GM18517 (cell line): ENCODE data around the gene KCTD16.

ENCODE experiments used
- ATAC-seq: cut with Tn5 transposase; IDR thresholded peaks from one replicate; pipeline ENCODE4 v1.9.1; 2021; ENCODE audit warnings: mild to moderate bottlenecking, moderate library complexity; ENCODE audit not compliant: unreplicated experiment

The KCTD16 gene

DNA sequence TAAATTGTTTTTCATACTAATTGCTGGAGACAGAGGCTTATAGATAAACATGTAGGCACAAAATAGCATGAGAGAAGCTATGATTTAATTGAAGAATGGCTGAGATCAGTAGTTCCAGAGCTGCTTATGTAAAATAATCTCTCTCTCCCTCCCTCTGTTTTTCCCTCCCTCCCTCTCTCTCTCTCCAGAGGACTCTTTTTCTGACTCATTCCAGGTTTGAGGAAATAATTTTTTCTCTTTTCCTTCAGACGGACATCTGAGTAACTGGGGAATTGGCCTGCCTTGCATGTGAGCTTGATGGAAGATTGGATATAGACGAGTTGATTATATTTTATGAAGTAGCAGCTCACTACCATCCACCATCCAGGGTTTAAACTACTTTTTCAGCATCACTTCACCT, 35.5 kb downstream of the KCTD16 start:
- no peak for ATAC-seq

DNA sequence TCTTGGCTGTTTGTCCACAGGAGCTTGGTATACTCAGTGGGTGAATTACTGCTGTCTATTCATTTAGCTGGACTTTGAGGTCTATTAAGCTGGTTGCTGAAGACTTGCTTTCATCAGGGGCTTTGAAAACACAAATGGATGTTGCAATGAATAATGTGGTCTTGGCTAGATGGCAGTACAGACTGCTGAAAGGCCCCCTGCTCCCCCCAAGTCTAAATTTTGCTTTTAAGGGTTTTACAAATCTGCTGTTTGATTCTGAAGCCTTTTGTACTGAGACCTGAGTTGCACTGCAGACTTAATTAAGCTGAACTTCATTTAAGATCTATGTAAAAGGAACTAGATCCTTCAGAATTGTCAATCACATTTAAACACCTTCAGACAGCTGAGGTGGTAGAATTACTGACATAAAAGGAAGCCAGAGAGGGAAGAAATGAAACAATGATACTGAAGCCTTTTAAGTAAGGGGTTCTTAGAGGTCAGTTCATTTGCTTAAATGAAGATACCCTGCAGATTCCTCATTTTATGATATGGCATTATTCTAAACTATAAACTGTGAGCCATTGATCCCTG, 37.3 kb downstream of the KCTD16 start:
- ATAC-seq = no peak

DNA sequence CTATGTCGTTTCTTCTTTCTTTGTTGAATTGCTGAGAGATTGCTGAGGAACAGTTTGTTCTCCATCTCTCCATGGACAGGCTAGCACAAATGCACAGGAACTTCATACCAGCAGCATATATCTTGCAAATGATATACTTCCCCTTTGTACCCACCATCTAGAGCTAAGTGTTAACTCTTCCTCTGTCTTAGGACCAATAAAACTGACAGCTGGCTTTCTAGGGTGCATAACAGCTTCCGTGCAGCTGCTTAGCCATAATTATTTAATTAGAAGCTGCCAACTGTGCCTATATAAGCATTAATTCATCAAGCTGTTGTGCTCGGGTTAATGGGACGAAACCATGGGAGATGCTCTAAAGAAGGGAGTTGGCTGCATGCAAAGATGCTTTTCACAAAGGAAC, 38.7 kb downstream of the KCTD16 start:
- no peak for ATAC-seq

DNA sequence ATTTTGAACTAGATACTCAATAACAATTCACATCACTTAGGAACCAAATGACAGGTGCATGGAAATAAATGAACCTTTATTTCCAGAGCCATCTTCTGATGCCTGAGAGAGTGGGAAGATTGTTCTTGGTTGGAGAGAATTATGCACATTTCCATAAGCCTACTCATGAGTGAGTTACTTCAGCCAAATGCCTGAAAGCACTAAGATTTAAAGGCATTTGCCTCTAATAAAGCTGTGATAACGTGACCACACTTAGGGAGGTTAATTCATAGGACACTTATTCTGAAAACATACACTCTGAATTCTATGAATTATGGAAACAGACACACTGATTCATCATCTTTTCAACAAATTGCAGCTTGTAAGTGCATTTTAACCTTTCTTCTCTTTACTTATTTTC, 40.0 kb downstream of the KCTD16 start:
- ATAC-seq = no peak

DNA sequence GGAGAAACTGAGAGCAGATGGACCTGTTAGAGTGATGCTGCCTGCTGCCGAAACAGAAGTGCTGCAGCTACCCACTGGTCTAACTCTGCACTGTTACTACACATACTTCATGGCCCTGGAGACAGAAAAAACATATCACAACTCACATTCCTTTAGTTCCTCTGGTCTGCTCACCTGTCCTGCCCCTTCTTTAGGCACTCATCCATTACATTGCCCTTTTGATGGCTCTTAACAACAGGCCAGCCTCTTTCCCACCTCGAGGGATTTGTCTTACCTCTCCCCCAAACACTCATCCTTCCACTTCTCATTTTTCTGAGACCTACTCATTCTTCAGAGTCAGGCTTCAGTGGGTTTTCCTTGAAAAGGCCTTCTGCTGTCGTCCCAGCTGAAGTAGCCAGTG, 49.2 kb downstream of the KCTD16 start:
- ATAC-seq = no peak

DNA sequence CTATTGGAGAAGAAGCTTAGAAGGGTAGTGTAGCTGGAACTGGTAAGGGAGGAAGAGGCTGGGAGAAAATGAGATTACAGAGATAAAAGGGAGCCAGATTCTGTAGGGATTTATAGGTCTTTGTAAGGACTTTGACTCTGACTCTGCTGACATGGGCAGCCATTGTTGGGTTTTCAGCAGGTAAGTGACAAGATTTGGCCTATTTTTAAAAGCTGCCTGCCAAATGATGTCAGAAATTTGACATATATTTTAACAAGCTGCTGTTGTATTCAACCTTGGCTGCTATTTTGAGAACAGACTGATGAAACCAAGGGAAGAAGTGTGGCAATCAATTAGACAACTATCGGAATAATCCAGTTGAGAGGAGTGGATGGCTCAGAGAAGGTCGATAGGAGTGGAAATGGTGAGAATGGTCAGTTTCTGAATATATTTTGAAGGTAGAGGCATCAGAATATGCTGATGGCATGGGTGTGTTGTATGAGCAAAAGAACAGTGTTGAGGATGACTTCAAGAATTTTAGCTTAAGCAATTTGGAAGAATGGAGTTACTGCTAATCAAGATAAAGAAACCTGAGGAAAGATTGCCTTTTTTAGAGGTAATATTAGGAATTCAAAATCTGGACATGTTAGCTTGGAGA, 56.8 kb downstream of the KCTD16 start:
- ATAC-seq = no peak

DNA sequence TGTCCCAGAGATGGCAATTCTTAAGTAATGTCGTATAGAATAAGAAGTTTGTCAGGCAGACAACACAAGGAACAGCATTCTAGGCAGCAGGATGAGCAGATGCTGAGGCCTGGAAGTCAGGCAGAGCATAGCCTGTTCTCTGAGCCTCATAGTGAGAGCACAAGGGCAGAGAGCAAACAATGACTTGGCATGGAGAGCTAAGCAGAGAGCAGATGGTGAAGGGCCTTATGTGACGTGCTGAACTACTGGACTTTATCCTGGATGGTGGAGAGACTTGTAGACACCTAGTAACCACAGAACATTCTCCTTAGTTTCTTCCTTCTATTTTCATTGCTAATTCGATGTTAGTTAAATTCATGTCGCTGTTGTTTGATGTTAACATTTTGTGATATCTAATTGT, 60.1 kb downstream of the KCTD16 start:
- no peak for ATAC-seq

DNA sequence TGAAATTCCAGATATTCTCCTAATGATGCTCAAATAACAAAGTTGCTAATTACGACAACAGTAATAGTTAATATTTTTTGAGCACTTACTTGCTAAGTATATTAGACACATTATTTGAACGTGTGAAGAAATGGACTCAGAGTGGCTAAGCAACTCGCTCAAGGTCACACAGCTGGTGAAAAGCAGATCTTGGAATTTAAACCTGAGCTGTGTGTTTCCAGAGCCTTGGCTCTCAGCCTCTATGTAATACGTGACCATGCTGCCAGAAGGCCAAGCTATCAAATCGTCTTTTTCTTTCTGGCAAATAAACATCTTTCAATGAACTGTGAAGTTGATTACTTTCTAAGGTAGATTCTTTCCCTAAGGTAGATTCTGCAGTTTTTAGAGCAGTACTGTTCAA, 61.6 kb downstream of the KCTD16 start:
- no peak for ATAC-seq

DNA sequence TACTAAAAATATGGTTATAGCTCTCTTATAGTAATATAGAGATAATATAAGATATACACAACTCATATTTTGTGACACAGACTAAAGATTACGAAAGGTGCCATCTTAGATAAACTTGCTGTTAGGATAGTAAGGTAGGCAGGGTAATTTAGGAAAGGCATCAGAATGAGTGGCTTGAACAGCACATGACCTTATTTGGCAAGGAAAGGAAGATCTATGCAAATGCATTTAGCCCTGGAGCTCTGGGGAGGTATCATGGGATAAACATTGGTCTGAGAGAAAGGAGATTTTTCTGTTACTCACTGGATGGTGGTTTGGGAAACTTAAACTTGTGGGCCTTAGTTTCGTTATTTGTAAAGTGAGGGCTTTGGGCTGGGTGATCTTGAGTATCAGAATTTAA, 65.8 kb downstream of the KCTD16 start:
- ATAC-seq = no peak

DNA sequence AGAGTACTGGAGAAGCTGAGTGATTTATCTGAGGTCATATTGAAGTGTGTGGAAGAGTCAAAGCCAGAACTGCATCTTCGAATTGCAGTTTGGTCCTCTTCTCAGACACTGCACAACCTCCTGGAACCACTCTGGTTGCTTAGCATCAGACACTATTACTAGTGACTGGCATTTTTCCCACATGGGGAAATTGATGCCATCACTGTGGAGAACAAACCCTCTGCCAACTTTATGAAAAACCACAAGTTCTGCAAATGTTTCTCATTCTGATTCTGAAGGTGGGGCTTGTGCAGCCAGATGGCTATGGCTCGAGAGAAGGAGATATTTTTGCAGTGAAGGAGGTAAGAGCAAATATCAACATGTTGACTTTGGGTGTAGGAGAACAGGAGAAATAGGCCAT, 67.2 kb downstream of the KCTD16 start:
- no peak for ATAC-seq

DNA sequence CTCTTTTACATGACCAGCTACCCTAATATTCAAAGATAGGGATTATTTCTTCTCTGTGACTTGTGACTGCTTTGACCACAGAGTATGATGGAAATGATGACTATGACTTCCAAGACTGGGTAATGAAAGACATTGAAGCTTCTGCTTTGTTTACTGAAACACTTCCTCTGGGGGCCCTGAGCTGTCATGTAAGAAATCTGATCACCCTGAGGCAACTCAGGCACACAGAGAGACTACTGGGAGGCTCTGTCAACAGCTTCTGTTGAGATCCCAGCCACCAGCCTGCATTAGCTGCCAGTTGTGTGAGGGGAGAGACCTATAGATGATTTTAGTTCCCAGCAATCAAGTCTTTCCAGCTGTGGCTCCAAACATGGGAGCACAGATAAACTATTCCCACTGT, 76.5 kb downstream of the KCTD16 start:
- ATAC-seq = no peak

DNA sequence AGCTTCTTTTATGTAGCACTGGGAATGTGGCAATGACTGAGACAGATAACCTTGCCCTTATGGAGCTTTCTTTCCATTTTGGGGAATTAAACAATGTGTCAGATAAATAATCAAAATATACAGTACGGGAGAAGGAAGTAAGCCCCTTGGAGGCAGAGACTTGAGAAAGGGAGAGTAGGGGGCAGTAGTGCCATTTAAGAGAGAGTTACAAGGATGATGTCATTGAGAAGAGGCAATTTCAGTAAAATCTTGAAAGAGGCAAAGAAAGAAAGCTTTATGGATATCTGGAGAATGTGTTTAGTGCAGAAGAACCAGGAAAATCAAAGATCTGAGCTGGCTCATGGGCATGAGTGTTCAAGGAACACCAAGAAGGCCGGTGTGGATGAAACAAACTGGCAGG, 77.3 kb downstream of the KCTD16 start:
- no peak for ATAC-seq

DNA sequence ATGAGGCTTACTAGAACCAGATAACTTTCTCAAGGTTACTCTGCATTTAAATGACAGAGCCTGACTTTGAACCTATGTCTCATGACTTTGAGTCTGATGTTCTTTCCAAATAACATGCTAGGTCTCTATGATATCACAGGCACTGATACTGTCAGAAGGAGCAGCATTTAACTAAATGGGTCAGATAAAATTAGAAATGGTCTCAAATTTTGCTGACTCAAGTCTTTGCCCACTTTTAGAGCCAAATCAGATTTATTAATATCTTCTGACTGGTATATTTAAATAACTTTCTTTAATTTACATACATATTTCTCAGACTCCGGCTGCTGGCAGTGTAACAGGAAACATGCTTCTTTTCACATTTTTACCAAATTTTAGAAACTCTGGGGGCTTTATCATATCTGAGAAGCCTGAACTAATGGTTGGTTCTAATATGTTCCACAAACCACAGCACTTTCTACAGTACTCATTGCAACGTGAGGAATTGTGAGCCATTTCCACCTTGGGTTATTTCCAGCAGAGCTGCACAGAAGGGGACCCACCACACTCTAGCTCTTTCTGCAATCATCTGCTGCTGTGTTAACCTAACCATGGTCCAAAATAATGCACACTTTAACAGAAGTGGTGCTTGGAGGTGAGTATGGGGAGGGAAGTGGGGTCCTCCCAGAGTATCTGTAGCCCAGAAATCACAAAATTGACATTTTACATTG, 79.2 kb downstream of the KCTD16 start:
- ATAC-seq = no peak

DNA sequence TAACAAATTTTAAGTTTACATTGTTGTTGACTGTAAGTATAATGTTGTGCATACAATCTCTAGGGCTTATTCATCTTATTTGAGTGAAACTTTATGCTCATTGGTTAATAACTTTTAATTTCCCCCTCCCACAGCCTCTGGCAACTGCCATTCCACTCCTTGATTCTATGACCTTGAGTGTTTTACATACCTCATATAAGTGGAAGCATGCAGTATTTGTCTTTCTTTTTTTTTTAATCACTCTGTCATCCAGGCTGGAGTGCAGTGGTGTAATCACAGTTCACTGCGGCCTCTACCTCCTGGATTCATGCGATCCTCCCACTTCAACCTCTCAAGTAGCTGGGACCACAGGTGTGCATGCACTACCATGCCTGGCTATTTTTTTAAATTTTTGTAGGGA, 83.9 kb downstream of the KCTD16 start:
- ATAC-seq = no peak

DNA sequence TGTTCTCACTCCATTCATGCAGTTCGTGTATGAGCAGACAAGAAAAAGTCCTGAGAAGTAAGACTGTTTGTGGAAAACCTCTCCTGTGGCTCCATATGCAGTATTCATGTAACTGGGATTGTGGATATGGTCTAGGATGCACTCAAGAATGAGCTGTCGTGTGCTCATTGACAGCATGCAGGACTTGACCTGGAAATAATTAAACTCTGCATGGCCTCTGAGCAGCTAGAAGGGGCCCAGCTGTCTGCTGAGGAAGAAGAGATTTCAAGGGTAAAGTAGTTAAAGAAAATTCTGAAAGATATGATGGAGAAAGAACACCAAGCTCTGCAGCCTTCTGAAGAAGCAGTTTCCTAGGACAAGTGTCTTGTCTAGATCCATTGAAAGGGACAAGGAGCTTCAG, 89.4 kb downstream of the KCTD16 start:
- ATAC-seq = no peak

DNA sequence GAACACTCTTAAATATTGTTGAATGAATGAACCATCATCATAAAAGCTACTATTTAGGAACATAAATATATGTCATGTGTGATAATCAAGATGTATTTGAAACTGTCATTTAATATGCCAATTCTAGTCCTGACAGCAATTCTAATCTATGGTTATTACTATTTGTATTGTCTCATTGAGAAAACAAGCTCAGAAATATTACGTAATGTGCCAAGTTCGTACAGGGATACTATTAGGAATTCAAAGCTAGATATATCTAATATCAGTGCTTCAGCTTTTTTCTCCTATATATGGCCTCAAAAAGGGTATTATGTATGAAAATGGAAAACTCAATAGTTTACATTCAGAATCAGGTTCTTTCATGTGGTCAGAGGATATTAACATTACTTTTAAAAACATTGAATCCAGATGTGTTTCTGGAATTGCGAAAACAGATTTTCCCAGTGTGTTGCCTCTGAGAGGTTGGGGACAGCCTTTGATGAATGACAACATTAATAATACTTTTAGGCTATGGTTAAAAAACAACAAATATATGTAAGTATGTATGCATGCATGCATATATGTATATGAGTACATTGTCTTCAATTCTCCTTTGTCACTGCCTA, 95.1 kb downstream of the KCTD16 start:
- no peak for ATAC-seq

DNA sequence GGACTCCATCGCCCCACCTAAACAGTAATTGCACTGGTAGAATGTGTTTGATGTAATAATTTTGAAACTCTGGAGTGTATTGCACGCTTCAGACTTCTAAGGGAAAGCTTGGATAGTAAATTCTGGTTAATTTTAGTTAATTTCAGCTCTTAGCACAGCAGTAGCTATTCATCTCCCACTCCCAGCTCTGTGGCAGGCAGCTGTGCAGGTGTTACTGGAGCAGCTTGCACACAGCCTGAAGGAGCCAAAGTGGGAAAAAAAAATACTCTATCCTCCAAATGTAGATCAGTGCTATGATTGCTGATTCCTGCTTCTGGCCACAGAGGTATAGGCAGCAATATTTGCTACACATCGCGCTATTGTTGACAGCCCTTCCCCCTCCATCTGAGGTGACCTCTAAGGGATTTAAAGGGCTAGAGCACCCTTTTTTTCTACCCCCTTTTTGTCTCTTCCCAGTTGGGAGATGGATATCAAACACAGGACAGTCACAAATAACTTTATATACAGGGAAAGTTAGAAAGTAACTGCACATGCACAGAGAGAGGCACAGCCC, 97.4 kb downstream of the KCTD16 start:
- no peak for ATAC-seq

DNA sequence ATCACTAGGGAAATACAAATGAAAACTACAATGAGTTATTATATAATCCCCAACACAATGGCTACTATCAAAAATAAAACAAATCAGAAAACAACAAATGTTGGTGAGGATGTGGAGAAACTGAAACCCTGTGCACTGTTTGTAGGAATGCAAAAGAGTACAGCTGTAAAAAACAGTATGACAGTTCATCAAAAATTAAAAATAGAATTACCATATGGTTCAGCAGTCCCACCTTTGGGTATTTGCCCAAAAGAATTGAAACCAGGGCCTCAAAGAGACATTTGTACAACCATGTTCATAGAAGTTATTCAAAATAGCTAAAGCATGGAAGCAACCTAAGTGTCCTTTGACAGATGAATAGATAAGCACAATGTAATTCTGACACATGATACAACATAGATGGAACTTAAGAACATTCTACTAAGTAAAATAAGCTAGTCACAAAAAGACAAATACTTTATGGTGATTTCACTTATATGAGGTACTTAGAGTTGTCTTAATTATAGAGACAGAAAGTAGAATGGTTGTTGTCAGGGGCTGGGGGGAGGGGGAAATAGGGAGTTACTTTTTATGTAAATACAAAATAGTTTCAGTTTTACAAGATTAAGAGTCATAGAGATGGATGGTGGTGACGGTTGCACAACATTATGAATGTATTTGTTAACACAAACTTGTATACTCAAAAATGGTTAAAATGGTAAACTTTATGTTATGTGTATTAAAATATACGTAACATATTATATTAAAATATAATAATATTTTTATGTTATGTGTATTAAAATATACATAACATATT, 102.8 kb downstream of the KCTD16 start:
- no peak for ATAC-seq

DNA sequence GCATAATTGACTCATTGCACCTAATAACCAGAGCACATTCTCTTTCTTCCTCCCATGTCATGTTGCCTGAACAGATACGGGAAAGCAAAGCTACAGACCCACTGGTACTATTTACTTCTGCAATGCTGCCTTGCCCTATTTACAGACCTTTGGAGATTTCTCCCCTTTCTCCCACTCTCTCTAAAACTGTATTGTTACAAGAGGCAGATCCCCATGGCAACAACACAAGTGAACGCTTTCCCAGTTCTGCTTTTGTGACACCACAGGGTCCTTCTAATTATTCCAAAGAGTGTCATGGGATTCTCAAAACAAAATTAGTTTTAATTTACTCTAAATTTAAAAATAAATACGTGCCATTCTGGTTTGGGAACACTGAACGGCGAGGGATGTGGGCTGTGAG, 104.7 kb downstream of the KCTD16 start:
- no peak for ATAC-seq

DNA sequence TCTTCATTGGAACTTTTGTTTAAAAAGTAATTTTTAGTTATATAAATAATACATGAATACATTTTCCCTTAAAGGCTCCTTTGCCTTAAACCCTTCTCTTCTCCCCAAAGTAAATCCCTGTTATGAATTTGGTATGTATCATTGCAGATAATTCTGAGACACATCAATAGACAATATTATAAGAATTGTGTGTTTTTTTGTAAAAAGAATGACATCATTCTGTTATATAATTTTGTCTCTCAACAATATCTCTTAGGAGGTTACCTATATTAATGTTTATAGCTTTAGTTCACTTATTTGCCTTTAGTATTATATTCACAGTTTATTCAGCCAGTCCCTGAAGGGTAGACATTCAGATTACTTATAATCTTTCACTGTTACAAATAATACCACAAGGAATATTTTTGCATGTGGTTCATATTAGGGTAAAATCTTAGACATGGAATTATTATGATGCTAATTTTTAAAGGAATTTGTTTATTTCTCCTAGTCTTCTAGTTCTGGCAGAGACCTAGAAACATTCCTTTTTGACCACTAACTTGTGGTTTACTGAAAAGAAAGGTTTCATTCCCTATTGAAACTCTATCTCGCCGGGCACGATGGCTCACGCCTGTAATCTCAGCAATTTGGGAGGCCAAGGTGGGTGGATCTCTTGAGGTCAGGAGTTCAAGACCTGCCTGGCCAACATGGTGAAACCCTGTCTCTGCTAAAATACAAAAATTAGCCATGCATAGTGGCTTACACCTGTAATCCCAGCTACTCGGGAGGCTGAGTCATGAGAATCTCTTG, 105.6 kb downstream of the KCTD16 start:
- ATAC-seq = no peak
